H1 (cell line): ENCODE measurements around the gene LYPD6. TPM values are rescaled to one million over a fixed set of nuclear protein-coding genes. Genes with fewer than 3 reads are reported as not detected.

Source experiments
- CTCF ChIA-PET: fragments of 300-600 bp; sonication (Branson Sonifier 250); formaldehyde crosslinking; loops from one replicate; lab custom pipeline; 2021; ENCODE audit not compliant: partially characterized antibody; lab: Charles Lee
- POLR2A ChIA-PET: fragments of 300-600 bp; sonication (Branson Sonifier 250); formaldehyde crosslinking; loops from one replicate; lab custom pipeline; 2021; ENCODE audit warnings: inconsistent platforms; ENCODE audit not compliant: partially characterized antibody; lab: Charles Lee
- DNase-seq, 2 experiments: peaks; one replicate each; pipeline versions ENCODE4 v3.0.0 to v3.0.0-alpha.2; 2010 to 2022; ENCODE audit warnings: low spot score in 2 of 2, low read depth in 1 of 2, mixed read lengths in 1 of 2
- FAIRE-seq: peaks from 2 replicates; lab custom pipeline; 2011; peaks lifted over from hg19 to GRCh38; lab: Jason Lieb, UNC
- H2AFZ ChIP-seq: 2 replicates; pipeline ENCODE4 v1.8.1; 2012; ENCODE audit warnings: low read length, inconsistent platforms
- H2AK5ac ChIP-seq: 2 replicates; pipeline ENCODE4 v1.6.1; 2013; ENCODE audit warnings: low read depth, low read length
- H2BK120ac ChIP-seq: replicated peaks from 2 replicates; pipeline ENCODE3; 2013; ENCODE audit warnings: low read depth, low read length, inconsistent platforms
- H2BK12ac ChIP-seq: 2 replicates; pipeline ENCODE4 v1.6.1; 2013; ENCODE audit warnings: low read depth, low read length
- H2BK15ac ChIP-seq: 2 replicates; pipeline ENCODE4 v1.6.1; 2013; ENCODE audit warnings: low read length
- H2BK20ac ChIP-seq: 2 replicates; pipeline ENCODE4 v1.6.1; 2013; ENCODE audit warnings: low read length
- H2BK5ac ChIP-seq: 2 replicates; pipeline ENCODE4 v1.6.1; 2013; ENCODE audit warnings: low read depth, low read length
- H3K14ac ChIP-seq: 2 replicates; pipeline ENCODE4 v1.6.1; 2013; ENCODE audit warnings: inconsistent platforms; ENCODE audit not compliant: insufficient read length
- H3K18ac ChIP-seq: 2 replicates; pipeline ENCODE4 v1.6.1; 2013; ENCODE audit warnings: low read length; ENCODE audit errors: extremely low read depth
- H3K23ac ChIP-seq: 2 replicates; pipeline ENCODE4 v1.6.1; 2013; ENCODE audit warnings: inconsistent platforms; ENCODE audit not compliant: insufficient read length
- H3K23me2 ChIP-seq: 2 replicates; pipeline ENCODE4 v1.6.1; 2013; ENCODE audit warnings: low read depth, low read length
- H3K27ac ChIP-seq: 2 replicates; pipeline ENCODE4 v1.6.1; 2011; ENCODE audit warnings: low read depth, low read length, inconsistent platforms
- H3K27me3 ChIP-seq, 4 experiments: replicated peaks in 1 of 4; 1 replicate in 1 of 4; 2 replicates in 3 of 4; pipeline versions ENCODE4 v1.6.1 to v1.8.1; 2011 to 2013; ENCODE audit warnings: low read length in 3 of 4, mild to moderate bottlenecking in 3 of 4, inconsistent platforms in 2 of 4, mixed read lengths in 2 of 4, moderate library complexity in 1 of 4; ENCODE audit not compliant: control insufficient read depth in 3 of 4, insufficient read depth in 3 of 4; ENCODE audit errors: extremely low read depth in 1 of 4
- H3K36me3 ChIP-seq, 4 experiments: 2 replicates each; pipeline versions ENCODE4 v1.6.1 to v1.8.1; 2011 to 2013; ENCODE audit warnings: mild to moderate bottlenecking in 4 of 4, low read length in 3 of 4, moderate library complexity in 2 of 4, control low read depth in 1 of 4, inconsistent platforms in 1 of 4; ENCODE audit not compliant: insufficient read depth in 4 of 4, control insufficient read depth in 2 of 4
- H3K4ac ChIP-seq: replicated peaks from 2 replicates; pipeline ENCODE3; 2013; ENCODE audit warnings: low read length, low read depth, mixed read lengths, inconsistent platforms; ENCODE audit not compliant: insufficient read length
- H3K4me1 ChIP-seq, 4 experiments: replicated peaks in 1 of 4; 1 replicate in 1 of 4; 2 replicates in 3 of 4; pipeline versions ENCODE4 v1.6.1 to v1.8.1; 2011 to 2013; ENCODE audit warnings: low read length in 3 of 4, inconsistent platforms in 2 of 4, mixed read lengths in 1 of 4; ENCODE audit not compliant: insufficient read depth in 4 of 4, control insufficient read depth in 3 of 4
- H3K4me2 ChIP-seq, 2 experiments: 2 replicates each; pipeline versions ENCODE4 v1.6.1 to v1.8.1; 2011 to 2013; ENCODE audit warnings: low read depth in 2 of 2, low read length in 2 of 2, control low read depth in 1 of 2, inconsistent platforms in 1 of 2, mild to moderate bottlenecking in 1 of 2; ENCODE audit not compliant: insufficient read depth in 1 of 2
- H3K4me3 ChIP-seq, 4 experiments: fragments of 200-600, 300-600 bp in 1 of 4; sonication (generic), shearing (Covaris generic), sonication (Bioruptor Twin) in 1 of 4; 2 replicates each; pipeline versions ENCODE4 v1.5.1 to v1.8.1; 2011 to 2016; ENCODE audit warnings: low read length in 4 of 4, low read depth in 3 of 4, control low read depth in 2 of 4, inconsistent platforms in 2 of 4, mild to moderate bottlenecking in 2 of 4, mixed read lengths in 1 of 4, moderate library complexity in 1 of 4; ENCODE audit not compliant: insufficient read depth in 2 of 4; ENCODE audit errors: extremely low read depth in 1 of 4
- H3K56ac ChIP-seq: replicated peaks from 2 replicates; pipeline ENCODE3; 2013; ENCODE audit warnings: low read depth, mild to moderate bottlenecking, mixed read lengths, low read length, inconsistent platforms; ENCODE audit not compliant: insufficient read length
- H3K79me1 ChIP-seq: 2 replicates; pipeline ENCODE4 v1.6.1; 2013; ENCODE audit warnings: low read depth, low read length, control low read depth
- H3K79me2 ChIP-seq, 2 experiments: 2 replicates each; pipeline versions ENCODE4 v1.6.1 to v1.8.1; 2012 to 2013; ENCODE audit warnings: low read length in 2 of 2, mild to moderate bottlenecking in 2 of 2, inconsistent platforms in 1 of 2; ENCODE audit not compliant: insufficient read depth in 2 of 2, control insufficient read depth in 1 of 2
- H3K9ac ChIP-seq, 4 experiments: replicated peaks in 1 of 4; 1 replicate in 1 of 4; 2 replicates in 3 of 4; pipeline versions ENCODE4 v1.6.1 to v1.8.1; 2011 to 2013; ENCODE audit warnings: low read depth in 3 of 4, low read length in 3 of 4, control low read depth in 2 of 4, mild to moderate bottlenecking in 2 of 4, moderate library complexity in 2 of 4, inconsistent platforms in 1 of 4; ENCODE audit errors: extremely low read depth in 1 of 4
- H3K9me3 ChIP-seq, 2 experiments: 2 replicates each; pipeline versions ENCODE4 v1.6.1 to v1.8.1; 2012 to 2013; ENCODE audit warnings: mild to moderate bottlenecking in 2 of 2, moderate library complexity in 2 of 2, control low read depth in 1 of 2, inconsistent platforms in 1 of 2, low read depth in 1 of 2, low read length in 1 of 2, mixed read lengths in 1 of 2; ENCODE audit not compliant: insufficient read depth in 2 of 2
- H4K20me1 ChIP-seq, 2 experiments: replicated peaks in 1 of 2; 2 replicates each; pipeline versions ENCODE3 to v1.8.1; 2011 to 2013; ENCODE audit warnings: inconsistent platforms in 2 of 2, low read length in 2 of 2, mild to moderate bottlenecking in 1 of 2; ENCODE audit not compliant: insufficient read depth in 2 of 2, control insufficient read depth in 1 of 2
- H4K5ac ChIP-seq: 2 replicates; pipeline ENCODE4 v1.6.1; 2013; ENCODE audit warnings: low read length, low read depth, mixed read lengths, inconsistent platforms; ENCODE audit not compliant: insufficient read length
- H4K8ac ChIP-seq: 2 replicates; pipeline ENCODE4 v1.8.0; 2013; ENCODE audit warnings: mild to moderate bottlenecking, moderate library complexity, low read length, inconsistent platforms; ENCODE audit not compliant: insufficient read depth; ENCODE audit errors: extremely low read depth
- H4K91ac ChIP-seq: replicated peaks from 2 replicates; pipeline ENCODE3; 2013; ENCODE audit warnings: low read length, mixed read lengths, inconsistent platforms; ENCODE audit not compliant: insufficient read length
- BRCA1 ChIP-seq: IDR thresholded peaks from 2 replicates; pipeline ENCODE4 v1.6.1; 2012; ENCODE audit warnings: low read depth, low read length, improper control_type of control experiment
- CHD1 ChIP-seq: IDR thresholded peaks from 2 replicates; pipeline ENCODE4 v1.6.1; 2012; ENCODE audit warnings: low read depth, low read length, improper control_type of control experiment
- CHD2 ChIP-seq: IDR thresholded peaks from 2 replicates; pipeline ENCODE4 v1.6.1; 2012; ENCODE audit warnings: low read length, improper control_type of control experiment
- CREB1 ChIP-seq: IDR thresholded peaks from 2 replicates; pipeline ENCODE4 v1.6.1; 2012; ENCODE audit warnings: inconsistent platforms
- EGR1 ChIP-seq: IDR thresholded peaks from 2 replicates; pipeline ENCODE4 v1.6.1; 2011; ENCODE audit warnings: low read depth, low read length, borderline replicate concordance
- FOSL1 ChIP-seq: IDR thresholded peaks from 2 replicates; pipeline ENCODE4 v1.6.1; 2011; ENCODE audit warnings: mild to moderate bottlenecking, low read depth, low read length, moderate library complexity; ENCODE audit not compliant: insufficient read depth
- GTF2F1 ChIP-seq: IDR thresholded peaks from 2 replicates; pipeline ENCODE4 v1.6.1; 2012; ENCODE audit warnings: low read depth, low read length, improper control_type of control experiment, borderline replicate concordance
- KDM5A ChIP-seq: fragments of 200-600 bp; IDR thresholded peaks from 2 replicates; pipeline ENCODE4 v1.7.1; 2012; ENCODE audit warnings: mild to moderate bottlenecking, low read length, inconsistent platforms, mixed read lengths
- MAFK ChIP-seq: IDR thresholded peaks from 2 replicates; pipeline ENCODE4 v1.6.1; 2012; ENCODE audit warnings: low read depth, mild to moderate bottlenecking, improper control_type of control experiment, low read length
- NRF1 ChIP-seq: IDR thresholded peaks from 2 replicates; pipeline ENCODE4 v1.6.1; 2011; ENCODE audit warnings: mild to moderate bottlenecking, low read depth, low read length, improper control_type of control experiment
- PHF8 ChIP-seq: fragments of 200-600 bp; sonication (generic); conservative IDR thresholded peaks from 2 replicates; pipeline ENCODE4 v1.7.1; 2012; ENCODE audit warnings: low read depth, mild to moderate bottlenecking, inconsistent platforms, low read length, moderate library complexity
- POU5F1 ChIP-seq: IDR thresholded peaks from 2 replicates; pipeline ENCODE4 v1.6.1; 2011; ENCODE audit warnings: low read depth, mild to moderate bottlenecking, low read length, moderate library complexity
- SP1 ChIP-seq: IDR thresholded peaks from 2 replicates; pipeline ENCODE4 v1.6.1; 2011; ENCODE audit warnings: low read depth, low read length
- SRF ChIP-seq: IDR thresholded peaks from 2 replicates; pipeline ENCODE4 v1.6.1; 2011; ENCODE audit warnings: mild to moderate bottlenecking, low read depth, low read length, moderate library complexity
- TCF12 ChIP-seq: IDR thresholded peaks from 2 replicates; pipeline ENCODE4 v1.6.1; 2011; ENCODE audit warnings: low read depth, mild to moderate bottlenecking, low read length
- TEAD4 ChIP-seq: IDR thresholded peaks from 2 replicates; pipeline ENCODE4 v1.6.1; 2012; ENCODE audit warnings: low read depth, low read length, inconsistent platforms, mixed read lengths
- WGBS, 2 experiments: shearing (Covaris generic) in 1 of 2; methylation state at CpG; one replicate each; pipeline versions ENCODE4 v1.1.6 to v1.1.7; 2013 to 2015; ENCODE audit warnings: low lambda C conversion rate in 2 of 2, mixed read lengths in 2 of 2, inconsistent platforms in 1 of 2, low coverage in 1 of 2, missing lambda C conversion rate in 1 of 2; ENCODE audit not compliant: insufficient replicate concordance in 2 of 2, insufficient coverage in 1 of 2, insufficient read length in 1 of 2; ENCODE audit errors: extremely low coverage in 1 of 2, missing lambda C conversion rate in 1 of 2; 5-methylcytosine and 5-hydroxymethylcytosine counted together
- polyA plus RNA-seq, 7 experiments: library from polyadenylated mRNA; depleted of rRNA in 3 of 7; stranded (reverse) in 5 of 7; unstranded in 2 of 7; fragments of >200 nt in 5 of 7; fragments of 200-250 nt in 2 of 7; gene quantifications; 1 replicate in 5 of 7; 2 replicates in 1 of 7; 4 replicates in 1 of 7; pipeline versions ENCODE4 v1.2.1 to v1.2.3, GENCODE V29; 2011 to 2013; ENCODE audit warnings: missing spikeins in 2 of 7, mixed read lengths in 2 of 7
- total RNA-seq: library from RNA; stranded (reverse); fragmentation: NEBNext Ultra II Directional; extraction: Animal tissue kit (Norgen Biotek cat#: 25700); gene quantifications from 2 replicates; pipeline ENCODE4 v1.2.1, GENCODE V29; 2021
- TF ChIP-seq, protein P1 (sequence below): IDR thresholded peaks from 2 replicates; pipeline ENCODE4 v1.6.1; 2011; ENCODE audit warnings: low read depth, mild to moderate bottlenecking, low read length; ENCODE audit not compliant: insufficient read depth

Gene LYPD6
- total and polyA plus RNA-seq, 2 of the 8 experiments (the other 6 are each of a cell fraction or from before 2014, with no cell fraction given): 5.6 to 8.9 TPM

DNA sequence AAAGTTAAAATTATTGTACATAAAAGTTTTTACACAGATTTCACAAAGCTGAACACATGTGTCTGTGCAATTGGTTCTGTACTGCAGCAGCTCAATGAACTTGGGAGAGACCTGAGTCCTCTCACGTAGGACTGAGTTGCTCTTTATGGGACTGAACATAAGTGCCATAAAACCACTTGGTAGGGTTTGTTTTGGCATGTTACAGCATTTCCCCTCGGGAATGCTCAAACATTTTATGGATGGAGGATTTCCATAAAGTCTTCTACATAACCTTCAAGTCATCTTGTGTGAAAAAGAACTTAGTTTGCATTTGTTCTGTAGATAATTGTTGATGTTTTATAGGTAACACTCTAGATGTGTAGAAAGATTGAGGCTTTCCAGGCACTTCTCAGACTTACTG is 15.9 kb downstream of the LYPD6 start:
- H4K20me1 ChIP-seq: no peaks in the 10 kb centered on the region
- 86% methylated on average over 2 of the region's 2 CpGs; no CpG with 5 or more reads in 1 of the 2 experiments for WGBS, 2 experiments
- no peaks in the 10 kb centered on the region for H3K9me3 ChIP-seq
- no peak overlapping the region for H2AK5ac ChIP-seq
- H3K27me3 ChIP-seq: no peaks in the 10 kb centered on the region
- H2BK15ac ChIP-seq: no peak overlapping the region
- H4K8ac ChIP-seq: no peak overlapping the region
- no peak overlapping the region for H3K18ac ChIP-seq
- no peak overlapping the region for H2AFZ ChIP-seq
- H3K4me3 ChIP-seq: no peak overlapping the region
- H2BK12ac ChIP-seq: no peak overlapping the region
- H3K23ac ChIP-seq: no peak overlapping the region
- H2BK120ac ChIP-seq: no peak overlapping the region
- CTCF ChIA-PET: interaction anchor here (0.8 kb wide), 1 partner anchor 328 kb away, joined by 3 read pairs; no protein-coding TSS in a partner anchor
- H4K91ac ChIP-seq: no peak overlapping the region
- no peak overlapping the region for H3K4ac ChIP-seq
- no peaks in the 10 kb centered on the region for H3K23me2 ChIP-seq
- H3K9ac ChIP-seq: no peak overlapping the region
- H3K4me2 ChIP-seq: no peak overlapping the region
- no peak overlapping the region for H3K14ac ChIP-seq
- no peak overlapping the region for H2BK5ac ChIP-seq
- H3K56ac ChIP-seq: no peak overlapping the region
- DNase-seq: no peak
- H4K5ac ChIP-seq: no peak overlapping the region
- no peak for FAIRE-seq
- H3K79me1 ChIP-seq: no peaks in the 10 kb centered on the region
- H2BK20ac ChIP-seq: no peak overlapping the region
- POLR2A ChIA-PET: no interaction called here
- H3K79me2 ChIP-seq: no peaks in the 10 kb centered on the region
- no peaks in the 10 kb centered on the region for H3K4me1 ChIP-seq
- no peak overlapping the region for H3K27ac ChIP-seq
- H3K36me3 ChIP-seq: no peaks in the 10 kb centered on the region
- no peak for TF ChIP-seq NRF1
- TF ChIP-seq SRF: no peak
- no peak for TF ChIP-seq PHF8
- TF ChIP-seq POU5F1: no peak
- no peak for TF ChIP-seq EGR1
- TF ChIP-seq MAFK: no peak
- no peak for TF ChIP-seq GTF2F1
- TF ChIP-seq TEAD4: no peak
- TF ChIP-seq CHD2: no peak
- no peak for TF ChIP-seq FOSL1
- TF ChIP-seq BRCA1: no peak
- TF ChIP-seq CHD1: no peak
- no peak for TF ChIP-seq CREB1
- TF ChIP-seq SP1: no peak
- no peak for TF ChIP-seq KDM5A
- no peak for TF ChIP-seq TCF12
- TF ChIP-seq, protein P1, sequence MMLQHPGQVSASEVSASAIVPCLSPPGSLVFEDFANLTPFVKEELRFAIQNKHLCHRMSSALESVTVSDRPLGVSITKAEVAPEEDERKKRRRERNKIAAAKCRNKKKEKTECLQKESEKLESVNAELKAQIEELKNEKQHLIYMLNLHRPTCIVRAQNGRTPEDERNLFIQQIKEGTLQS: no peak
